ENCODE data around the gene BMP3.

The BMP3 gene

DNA sequence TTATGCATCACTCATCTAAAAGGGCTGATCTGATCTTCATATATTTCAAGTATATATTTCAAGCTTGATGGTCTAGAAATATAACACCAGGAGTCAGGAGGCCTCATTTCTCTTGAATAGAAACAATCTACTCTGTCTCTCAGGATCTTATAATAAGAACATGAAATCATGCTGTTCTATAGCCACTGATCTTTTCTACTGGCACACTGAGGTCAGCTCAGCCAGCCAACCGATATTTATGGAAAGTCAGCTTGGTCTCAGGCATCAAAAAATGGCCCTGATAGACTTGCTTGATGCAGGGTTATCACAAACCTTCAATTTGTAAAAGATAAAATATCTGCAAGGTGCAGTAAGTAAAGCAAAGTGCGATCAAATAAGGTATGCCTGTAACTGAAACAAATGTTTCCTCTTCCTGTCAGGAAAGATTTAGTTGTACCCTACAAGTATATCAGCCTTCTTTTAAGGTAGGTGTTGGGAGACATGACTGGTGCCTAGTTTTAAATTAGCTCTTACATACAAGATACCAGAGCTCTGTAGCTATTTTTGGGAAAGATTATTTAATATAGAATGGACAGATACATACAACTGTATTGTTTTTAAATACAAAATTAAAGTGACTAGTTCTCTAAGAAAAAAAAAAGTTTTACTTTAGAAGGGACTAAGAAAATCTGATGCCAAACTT is 63.4 kb downstream of the BMP3 start:
- TF ChIP-seq, protein P1, sequence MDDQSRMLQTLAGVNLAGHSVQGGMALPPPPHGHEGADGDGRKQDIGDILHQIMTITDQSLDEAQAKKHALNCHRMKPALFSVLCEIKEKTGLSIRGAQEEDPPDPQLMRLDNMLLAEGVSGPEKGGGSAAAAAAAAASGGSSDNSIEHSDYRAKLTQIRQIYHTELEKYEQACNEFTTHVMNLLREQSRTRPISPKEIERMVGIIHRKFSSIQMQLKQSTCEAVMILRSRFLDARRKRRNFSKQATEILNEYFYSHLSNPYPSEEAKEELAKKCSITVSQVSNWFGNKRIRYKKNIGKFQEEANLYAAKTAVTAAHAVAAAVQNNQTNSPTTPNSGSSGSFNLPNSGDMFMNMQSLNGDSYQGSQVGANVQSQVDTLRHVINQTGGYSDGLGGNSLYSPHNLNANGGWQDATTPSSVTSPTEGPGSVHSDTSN (CRISPR knock-in tag; IDR thresholded peaks at IDR 0.05), result no peak
- TF ChIP-seq ATF2 (tag by site-specific recombination; IDR thresholded peaks at IDR 0.05; ENCODE audit: low read depth) (no peak), ZNF670 (tag by site-specific recombination; IDR thresholded peaks at IDR 0.05; ENCODE audit: low read depth) (no peak), ZNF248 (tag by site-specific recombination; IDR thresholded peaks at IDR 0.05) (no peak), ZNF596 (tag by site-specific recombination; IDR thresholded peaks at IDR 0.05) (no peak), ZNF155 (tag by site-specific recombination; IDR thresholded peaks at IDR 0.05) (no peak), ZNF704 (tag by site-specific recombination; IDR thresholded peaks at IDR 0.05) (no peak), ZNF280D (tag by site-specific recombination; IDR thresholded peaks at IDR 0.05) (no peak)
- H3K4me3 ChIP-seq (ENCODE audit: low read depth, low read length), result no peak overlapping the region
- ChIA-PET POLR2A (no interaction called here), CTCF (interaction anchor here (0.6 kb wide), 1 partner anchor 517 kb away, joined by 3 read pairs; no protein-coding TSS in a partner anchor)
- H3K9me3 ChIP-seq (ENCODE audit: control insufficient read depth, insufficient read depth, low read depth, low read length), result no peaks in the 10 kb centered on the region
- H3K4me1 ChIP-seq (ENCODE audit: control insufficient read depth, insufficient read depth, low read length), result no peaks in the 10 kb centered on the region
- H3K27ac ChIP-seq (ENCODE audit: extremely low read depth, low read depth, low read length), result no peak overlapping the region
- H3K36me3 ChIP-seq (ENCODE audit: control insufficient read depth in 2 of 2, insufficient read depth in 1 of 2, low read length in 2 of 2), result no peaks in the 10 kb centered on the region

- H3K27ac ChIP-seq (ENCODE audit: extremely low read depth, low read depth, low read length), result no peak overlapping the region
- POLR2A ChIA-PET, result no interaction called here
- no peaks in the 10 kb centered on the region for H3K4me1 ChIP-seq (ENCODE audit: control insufficient read depth, insufficient read depth, low read length)
- no peaks in the 10 kb centered on the region for H3K9me3 ChIP-seq (ENCODE audit: control insufficient read depth, insufficient read depth, low read depth, low read length)
- H3K36me3 ChIP-seq (ENCODE audit: control insufficient read depth in 2 of 2, insufficient read depth in 1 of 2, low read length in 2 of 2), result no peaks in the 10 kb centered on the region
- H3K4me3 ChIP-seq (ENCODE audit: low read depth, low read length), result no peak overlapping the region
- CTCF ChIA-PET, result no interaction called here
- TF ChIP-seq ZNF211 (tag by site-specific recombination; IDR thresholded peaks at IDR 0.05; ENCODE audit: low read depth) (no peak), WT1 (tag by site-specific recombination; IDR thresholded peaks at IDR 0.05) (no peak), ZNF701 (tag by site-specific recombination; IDR thresholded peaks at IDR 0.05) (no peak), ZNF623 (tag by site-specific recombination; IDR thresholded peaks at IDR 0.05) (no peak)
Observed at GRCh38 chr4:81095389-81095788, 64.9 kb downstream of the BMP3 start.

- CTCF ChIA-PET, result no interaction called here
- POLR2A ChIA-PET, result no interaction called here
- Histone ChIP-seq H3K9me3 (ENCODE audit: control insufficient read depth, insufficient read depth, low read depth, low read length) (no peaks in the 10 kb centered on the region), H3K4me3 (ENCODE audit: low read depth, low read length) (no peak overlapping the region), H3K4me1 (ENCODE audit: control insufficient read depth, insufficient read depth, low read length) (no peaks in the 10 kb centered on the region), H3K36me3 (ENCODE audit: control insufficient read depth in 2 of 2, insufficient read depth in 1 of 2, low read length in 2 of 2) (no peaks in the 10 kb centered on the region), H3K27ac (ENCODE audit: extremely low read depth, low read depth, low read length) (no peak overlapping the region)
- TF ChIP-seq ZNF629 (tag by site-specific recombination; IDR thresholded peaks at IDR 0.05), result no peak
Observed at GRCh38 chr4:81096566-81096965, 66.1 kb downstream of the BMP3 start.
